H9 (cell line): ENCODE results near the gene PPTC7. TPM values are rescaled to one million over a fixed set of nuclear protein-coding genes. Genes with fewer than 3 reads are reported as not detected.

Source experiments
- DNase-seq: peaks from one replicate; pipeline ENCODE4 v3.0.0-alpha.2; 2017
- H2AFZ ChIP-seq: one replicate; pipeline ENCODE4 v1.6.1; 2013; ENCODE audit warnings: mild to moderate bottlenecking, low read length, control low read depth, moderate library complexity
- H2AK5ac ChIP-seq: 2 replicates; pipeline ENCODE4 v1.6.1; 2013; ENCODE audit warnings: low read length, control low read depth, mixed read lengths; ENCODE audit not compliant: insufficient read length
- H2BK120ac ChIP-seq: one replicate; pipeline ENCODE4 v1.6.1; 2013; ENCODE audit warnings: low read depth, mild to moderate bottlenecking, low read length, control low read depth, inconsistent platforms; ENCODE audit not compliant: poor library complexity, severe bottlenecking
- H2BK12ac ChIP-seq: 2 replicates; pipeline ENCODE4 v1.6.1; 2013; ENCODE audit warnings: low read length, control low read depth, mixed read lengths, low read depth; ENCODE audit not compliant: insufficient read length
- H2BK15ac ChIP-seq: 2 replicates; pipeline ENCODE4 v1.6.1; 2013; ENCODE audit warnings: low read depth, low read length, control low read depth
- H2BK20ac ChIP-seq: one replicate; pipeline ENCODE4 v1.6.1; 2013; ENCODE audit warnings: low read depth, mild to moderate bottlenecking, low read length, control low read depth, inconsistent platforms; ENCODE audit not compliant: poor library complexity, severe bottlenecking
- H2BK5ac ChIP-seq: 2 replicates; pipeline ENCODE4 v1.6.1; 2013; ENCODE audit warnings: low read length, control low read depth, mixed read lengths; ENCODE audit not compliant: insufficient read length
- H3K14ac ChIP-seq: 2 replicates; pipeline ENCODE4 v1.6.1; 2013; ENCODE audit warnings: low read length, control low read depth; ENCODE audit not compliant: insufficient read depth
- H3K18ac ChIP-seq: 2 replicates; pipeline ENCODE4 v1.6.1; 2013; ENCODE audit warnings: low read depth, mild to moderate bottlenecking, mixed read lengths, low read length, control low read depth; ENCODE audit not compliant: insufficient read length
- H3K23ac ChIP-seq: 2 replicates; pipeline ENCODE4 v1.6.1; 2013; ENCODE audit warnings: low read length, control low read depth, mixed read lengths, low read depth; ENCODE audit not compliant: insufficient read length
- H3K23me2 ChIP-seq: 2 replicates; pipeline ENCODE4 v1.6.1; 2013; ENCODE audit warnings: low read depth, mild to moderate bottlenecking, mixed read lengths, low read length, control low read depth; ENCODE audit not compliant: insufficient read length, poor library complexity, severe bottlenecking
- H3K27ac ChIP-seq: 2 replicates; pipeline ENCODE4 v1.5.1; 2013; ENCODE audit warnings: low read length, control low read depth, mixed read lengths, low read depth; ENCODE audit not compliant: insufficient read length
- H3K27me3 ChIP-seq: 2 replicates; pipeline ENCODE4 v1.6.1; 2013; ENCODE audit warnings: low read length, control low read depth, inconsistent platforms; ENCODE audit not compliant: insufficient read depth
- H3K4ac ChIP-seq: 2 replicates; pipeline ENCODE4 v1.6.1; 2013; ENCODE audit warnings: low read depth, mild to moderate bottlenecking, control low read depth, inconsistent platforms, low read length, moderate library complexity
- H3K4me1 ChIP-seq: 2 replicates; pipeline ENCODE4 v1.6.1; 2013; ENCODE audit warnings: low read length, control low read depth, inconsistent platforms; ENCODE audit not compliant: insufficient read depth
- H3K4me2 ChIP-seq: 2 replicates; pipeline ENCODE4 v1.6.1; 2013; ENCODE audit warnings: low read length, control low read depth, mixed read lengths; ENCODE audit not compliant: insufficient read length, insufficient read depth
- H3K56ac ChIP-seq: 2 replicates; pipeline ENCODE4 v1.6.1; 2013; ENCODE audit warnings: low read depth, mild to moderate bottlenecking, mixed read lengths, low read length, control low read depth; ENCODE audit not compliant: insufficient read length
- H3K79me1 ChIP-seq: 2 replicates; pipeline ENCODE4 v1.6.1; 2013; ENCODE audit warnings: low read depth, mild to moderate bottlenecking, moderate library complexity, low read length, control low read depth, inconsistent platforms; ENCODE audit not compliant: insufficient read depth, poor library complexity, severe bottlenecking
- H3K79me2 ChIP-seq: 2 replicates; pipeline ENCODE4 v1.6.1; 2013; ENCODE audit warnings: low read length, control low read depth, inconsistent platforms; ENCODE audit not compliant: insufficient read depth
- H3K9ac ChIP-seq: 2 replicates; pipeline ENCODE4 v1.6.1; 2013; ENCODE audit warnings: low read length, control low read depth, mixed read lengths; ENCODE audit not compliant: insufficient read length; ENCODE audit errors: extremely low read depth
- H3K9me3 ChIP-seq: one replicate; pipeline ENCODE4 v1.6.1; 2013; ENCODE audit warnings: low read depth, low read length, inconsistent platforms; ENCODE audit not compliant: control insufficient read depth
- H3T11ph ChIP-seq: one replicate; pipeline ENCODE4 v1.6.1; 2013; ENCODE audit warnings: mild to moderate bottlenecking, low read length, control low read depth, inconsistent platforms
- H4K20me1 ChIP-seq: one replicate; pipeline ENCODE4 v1.6.1; 2013; ENCODE audit not compliant: control insufficient read depth, insufficient read length, insufficient read depth
- H4K5ac ChIP-seq: 2 replicates; pipeline ENCODE4 v1.6.1; 2013; ENCODE audit warnings: low read depth, mild to moderate bottlenecking, mixed read lengths, low read length, control low read depth; ENCODE audit not compliant: insufficient read length
- H4K8ac ChIP-seq: replicated peaks from 2 replicates; pipeline ENCODE4 v1.6.1; 2013; ENCODE audit warnings: low read length, control low read depth, mixed read lengths, low read depth; ENCODE audit not compliant: insufficient read length
- H4K91ac ChIP-seq: 2 replicates; pipeline ENCODE4 v1.6.1; 2013; ENCODE audit warnings: low read depth, mild to moderate bottlenecking, moderate library complexity, mixed read lengths, low read length, control low read depth; ENCODE audit not compliant: insufficient read length
- H3K27ac Mint-ChIP-seq, 3 experiments: 2 replicates in 2 of 3; 3 replicates in 1 of 3; pipeline ENCODE4 v1.8.0; 2020 to 2021; ENCODE audit warnings: mixed read lengths in 3 of 3, mild to moderate bottlenecking in 1 of 3, moderate library complexity in 1 of 3
- H3K27me3 Mint-ChIP-seq: 2 replicates; pipeline ENCODE4 v1.8.0; 2021; ENCODE audit warnings: low read depth, mild to moderate bottlenecking, moderate library complexity, mixed read lengths
- H3K36me3 Mint-ChIP-seq, 3 experiments: 2 replicates in 2 of 3; 3 replicates in 1 of 3; pipeline ENCODE4 v1.8.0; 2020 to 2021; ENCODE audit warnings: low read depth in 3 of 3, mixed read lengths in 3 of 3; ENCODE audit not compliant: insufficient read depth in 1 of 3
- H3K4me1 Mint-ChIP-seq, 2 experiments: 2 replicates each; pipeline ENCODE4 v1.8.0; 2020; ENCODE audit warnings: mixed read lengths in 2 of 2
- H3K4me3 Mint-ChIP-seq, 2 experiments: 2 replicates in 1 of 2; 3 replicates in 1 of 2; pipeline ENCODE4 v1.8.0; 2020 to 2021; ENCODE audit warnings: mild to moderate bottlenecking in 2 of 2, mixed read lengths in 2 of 2, moderate library complexity in 1 of 2
- H3K9me3 Mint-ChIP-seq, 2 experiments: 2 replicates in 1 of 2; 3 replicates in 1 of 2; pipeline ENCODE4 v1.8.0; 2020; ENCODE audit warnings: mild to moderate bottlenecking in 2 of 2, mixed read lengths in 2 of 2, moderate library complexity in 1 of 2
- WGBS: extraction: QIAGEN DNeasy Blood & Tissue Kit; methylation state at CpG from one replicate; pipeline ENCODE4 v1.1.7; 2013; ENCODE audit warnings: missing lambda C conversion rate, low lambda C conversion rate, mixed read lengths; ENCODE audit not compliant: insufficient read length; ENCODE audit errors: extremely low coverage; 5-methylcytosine and 5-hydroxymethylcytosine counted together
- total RNA-seq: library from RNA; stranded (reverse); gene quantifications from 2 replicates; pipeline ENCODE4 v1.2.1, GENCODE V29; 2021
- TF ChIP-seq, protein P1 (sequence below): fragments of 200-600 bp; sonication (generic); conservative IDR thresholded peaks from 3 replicates; pipeline ENCODE4 v1.8.0; 2021; ENCODE audit warnings: antibody characterized with exemption, mild to moderate bottlenecking

The PPTC7 gene
- total RNA-seq, 1 experiment from 2014 or later: 15.8 TPM

GRCh38 chr12:110505332-110505731 lies 77.8 kb downstream of the PPTC7 start:
- peaks cover 8 to 10% (median 8%) of the 10 kb centered on the region in 3 experiments for H3K36me3 Mint-ChIP-seq
- H3K14ac ChIP-seq: no peak overlapping the region

More at GRCh38 chr12:110505332-110505731, 77.8 kb downstream of the PPTC7 start:
- H3T11ph ChIP-seq: no peak overlapping the region
- H2BK20ac ChIP-seq: no peak overlapping the region
- no peak overlapping the region for H3K4me2 ChIP-seq
- Mint-ChIP-seq H3K9me3 (peaks cover 10 to 11% of the 10 kb centered on the region in 2 experiments), H3K27me3 (peaks cover 17% of the 10 kb centered on the region), H3K4me3 (no peak overlapping the region), H3K4me1 (peaks cover 2 to 4% of the 10 kb centered on the region in 2 experiments; a peak in 2 of 4 replicates), H3K27ac (no peak overlapping the region)
- H3K4ac ChIP-seq: no peak overlapping the region
- no peaks in the 10 kb centered on the region for H3K9me3 ChIP-seq
- H2AK5ac ChIP-seq: no peak overlapping the region
- no peak overlapping the region for H4K5ac ChIP-seq
- DNase-seq: no peak
- H3K27me3 ChIP-seq: peaks cover 5% of the 10 kb centered on the region; the same call in 1 of the 2 replicates
- H2BK5ac ChIP-seq: no peak overlapping the region
- WGBS: no CpG with 5 or more reads among the region's 3 CpGs
- no peak overlapping the region for H3K23ac ChIP-seq
- H3K79me2 ChIP-seq: no peaks in the 10 kb centered on the region
- H3K79me1 ChIP-seq: no peaks in the 10 kb centered on the region
- no peak overlapping the region for H3K56ac ChIP-seq
- H4K8ac ChIP-seq: no peak overlapping the region
- H2BK120ac ChIP-seq: no peak overlapping the region
- H4K20me1 ChIP-seq: no peaks in the 10 kb centered on the region
- no peak overlapping the region for H3K27ac ChIP-seq
- H3K23me2 ChIP-seq: no peaks in the 10 kb centered on the region
- TF ChIP-seq, protein P1, sequence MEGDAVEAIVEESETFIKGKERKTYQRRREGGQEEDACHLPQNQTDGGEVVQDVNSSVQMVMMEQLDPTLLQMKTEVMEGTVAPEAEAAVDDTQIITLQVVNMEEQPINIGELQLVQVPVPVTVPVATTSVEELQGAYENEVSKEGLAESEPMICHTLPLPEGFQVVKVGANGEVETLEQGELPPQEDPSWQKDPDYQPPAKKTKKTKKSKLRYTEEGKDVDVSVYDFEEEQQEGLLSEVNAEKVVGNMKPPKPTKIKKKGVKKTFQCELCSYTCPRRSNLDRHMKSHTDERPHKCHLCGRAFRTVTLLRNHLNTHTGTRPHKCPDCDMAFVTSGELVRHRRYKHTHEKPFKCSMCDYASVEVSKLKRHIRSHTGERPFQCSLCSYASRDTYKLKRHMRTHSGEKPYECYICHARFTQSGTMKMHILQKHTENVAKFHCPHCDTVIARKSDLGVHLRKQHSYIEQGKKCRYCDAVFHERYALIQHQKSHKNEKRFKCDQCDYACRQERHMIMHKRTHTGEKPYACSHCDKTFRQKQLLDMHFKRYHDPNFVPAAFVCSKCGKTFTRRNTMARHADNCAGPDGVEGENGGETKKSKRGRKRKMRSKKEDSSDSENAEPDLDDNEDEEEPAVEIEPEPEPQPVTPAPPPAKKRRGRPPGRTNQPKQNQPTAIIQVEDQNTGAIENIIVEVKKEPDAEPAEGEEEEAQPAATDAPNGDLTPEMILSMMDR: no peak
- no peak overlapping the region for H2BK15ac ChIP-seq
- H4K91ac ChIP-seq: no peak overlapping the region
- no peak overlapping the region for H3K9ac ChIP-seq
- H2BK12ac ChIP-seq: no peak overlapping the region
- H2AFZ ChIP-seq: no peak overlapping the region
- H3K18ac ChIP-seq: no peak overlapping the region
- H3K4me1 ChIP-seq: no peaks in the 10 kb centered on the region
